Bone marrow (tissue), 2 donors: ENCODE data around the gene TDO2.
"Not testable (repeated sequence)": the region's sequence is repeated elsewhere in the genome, so short reads cannot be mapped to it uniquely, and the experiment has no call there.

ENCODE experiments used
- DNase-seq, 2 donors: peaks; one replicate each; lab custom pipeline; 2025; lab: John Stamatoyannopoulos, UW

Gene TDO2

DNA sequence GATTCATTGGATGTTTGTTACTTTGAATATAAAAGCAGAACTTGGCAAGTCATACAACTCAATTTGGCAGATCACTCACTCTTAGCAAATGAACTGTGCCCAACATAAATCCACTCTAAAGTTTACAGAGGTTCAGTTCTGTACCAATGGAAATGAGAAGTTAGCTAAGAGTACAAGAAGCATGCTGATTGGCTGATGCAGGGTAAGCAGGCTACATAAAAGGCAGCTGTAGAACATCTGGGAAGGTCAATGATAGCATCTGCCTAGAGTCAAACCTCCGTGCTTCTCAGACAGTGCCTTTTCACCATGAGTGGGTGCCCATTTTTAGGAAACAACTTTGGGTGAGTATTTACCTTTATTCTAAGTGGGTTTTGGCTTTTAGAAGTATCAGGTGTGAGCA lies at the start of gene TDO2:
TDO2 (plus strand) TSS at position 244 of the 400 bp plus-strand sequence; CDS start at position 307, 63 bp downstream.
- no peak for DNase-seq

- no peak for DNase-seq
Measured at GRCh38 chr4:155854582-155855226, 48.8 kb upstream of the TDO2 start.

- DNase-seq = no peak
Measured at GRCh38 chr4:155855897-155856296, 47.6 kb upstream of the TDO2 start.

GRCh38 chr4:155866177-155866576 lies 37.3 kb upstream of the TDO2 start, which contains the start of gene ASIC5:
Gene ASIC5 (minus strand): TSS chr4:155866277. CDS start chr4:155866226, 51 bp downstream.
- DNase-seq = no peak

DNA sequence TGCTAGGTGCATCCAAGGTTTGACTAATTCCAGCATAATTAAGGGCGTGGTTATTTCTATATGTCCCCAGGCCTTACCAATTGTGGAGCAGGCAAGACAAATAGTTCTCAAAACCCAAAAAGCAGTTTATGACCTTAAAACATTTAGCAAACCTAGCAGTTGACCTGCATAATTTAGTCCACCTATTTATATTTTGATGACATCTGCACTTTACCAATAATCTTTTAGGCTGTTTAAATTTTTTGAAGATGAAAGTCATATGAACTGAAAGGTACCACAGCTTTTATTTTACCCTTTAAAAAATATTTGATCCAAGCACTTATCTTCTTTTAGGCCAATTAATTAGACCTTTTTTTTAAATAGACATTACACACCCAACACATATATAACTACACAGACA lies 27.6 kb upstream of the TDO2 start:
- no peak for DNase-seq

- DNase-seq = no peak
Measured at GRCh38 chr4:155877971-155878370, 25.5 kb upstream of the TDO2 start.

- DNase-seq = no peak
Measured at GRCh38 chr4:155878611-155879010, 24.9 kb upstream of the TDO2 start.

DNA sequence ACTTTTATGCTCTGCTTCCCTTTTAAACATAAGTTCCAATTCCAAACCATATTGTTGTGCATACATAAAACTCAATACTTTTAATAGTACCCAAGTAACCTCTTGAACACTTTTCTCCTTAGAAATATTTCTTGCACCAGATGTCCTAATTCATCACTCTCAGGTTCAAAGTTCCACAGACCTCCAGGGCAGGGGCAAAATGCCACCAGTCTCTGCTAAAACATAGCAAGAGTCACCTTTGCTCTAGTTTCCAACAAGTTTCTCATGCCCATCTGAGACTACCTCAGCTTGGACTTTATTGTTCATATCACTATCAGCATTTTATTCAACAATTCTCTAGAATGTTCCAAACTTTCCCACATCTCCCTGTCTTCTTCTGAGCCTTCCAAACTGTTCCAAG lies 23.7 kb upstream of the TDO2 start:
- no peak for DNase-seq

DNA sequence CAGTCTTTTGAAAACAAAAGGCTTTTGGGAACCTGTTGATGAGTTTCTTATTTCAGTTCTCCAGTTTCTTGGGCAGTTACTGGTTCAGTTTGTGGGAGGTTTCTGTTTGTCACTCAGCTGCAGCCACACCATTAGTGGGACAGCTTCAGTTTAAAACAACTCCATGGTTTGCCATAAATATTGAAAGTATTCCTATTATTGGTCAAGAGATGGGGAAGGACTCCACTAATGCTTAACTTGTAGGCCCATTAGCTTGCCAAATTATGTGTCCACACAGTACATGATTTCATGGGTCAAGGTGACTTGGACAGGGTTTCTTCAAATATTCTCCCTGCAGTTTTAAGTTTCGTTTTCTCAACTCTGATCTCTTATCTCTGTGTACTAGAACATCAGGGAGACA lies 21.9 kb upstream of the TDO2 start:
- DNase-seq = no peak

GRCh38 chr4:155883895-155884294 lies 19.6 kb upstream of the TDO2 start:
- DNase-seq = no peak

DNA sequence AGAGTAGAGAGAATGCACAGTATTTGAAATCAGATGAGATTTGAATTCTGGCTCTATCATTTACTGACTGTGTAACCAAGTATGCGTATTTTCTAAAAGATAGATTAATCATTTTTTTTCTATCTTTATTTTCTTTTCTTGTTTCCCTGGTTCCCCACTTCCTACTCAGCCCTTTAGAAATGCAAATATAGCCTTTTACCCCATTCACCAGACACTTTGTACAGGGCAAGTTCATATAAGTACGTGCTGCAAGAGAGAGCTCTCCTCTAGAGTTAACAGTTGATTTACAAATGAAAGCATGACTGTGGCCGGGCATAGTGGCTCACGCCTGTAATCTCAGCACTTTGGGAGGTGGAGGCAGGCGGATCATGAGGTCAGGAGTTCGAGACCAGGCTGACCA lies 17.8 kb upstream of the TDO2 start:
- no peak for DNase-seq

DNA sequence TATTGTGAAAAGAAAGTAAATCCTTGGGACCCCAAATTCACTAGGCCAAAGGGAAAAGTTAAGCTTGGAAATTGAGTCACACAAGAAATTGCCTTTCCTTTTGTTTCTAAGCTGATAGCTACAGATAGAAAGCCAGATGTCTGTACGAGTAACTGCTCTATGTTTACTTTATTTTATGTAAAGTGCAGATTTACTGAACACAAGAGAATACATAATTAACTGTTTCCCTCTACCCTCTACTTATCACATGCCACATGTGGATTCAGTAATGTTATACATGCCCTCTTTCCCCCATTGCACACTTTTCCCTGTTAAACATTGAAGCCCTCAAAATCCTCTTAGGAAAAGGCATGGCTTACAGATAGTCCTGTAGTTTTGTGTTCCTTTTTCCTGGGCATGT lies 16.5 kb upstream of the TDO2 start:
- no peak for DNase-seq

DNA sequence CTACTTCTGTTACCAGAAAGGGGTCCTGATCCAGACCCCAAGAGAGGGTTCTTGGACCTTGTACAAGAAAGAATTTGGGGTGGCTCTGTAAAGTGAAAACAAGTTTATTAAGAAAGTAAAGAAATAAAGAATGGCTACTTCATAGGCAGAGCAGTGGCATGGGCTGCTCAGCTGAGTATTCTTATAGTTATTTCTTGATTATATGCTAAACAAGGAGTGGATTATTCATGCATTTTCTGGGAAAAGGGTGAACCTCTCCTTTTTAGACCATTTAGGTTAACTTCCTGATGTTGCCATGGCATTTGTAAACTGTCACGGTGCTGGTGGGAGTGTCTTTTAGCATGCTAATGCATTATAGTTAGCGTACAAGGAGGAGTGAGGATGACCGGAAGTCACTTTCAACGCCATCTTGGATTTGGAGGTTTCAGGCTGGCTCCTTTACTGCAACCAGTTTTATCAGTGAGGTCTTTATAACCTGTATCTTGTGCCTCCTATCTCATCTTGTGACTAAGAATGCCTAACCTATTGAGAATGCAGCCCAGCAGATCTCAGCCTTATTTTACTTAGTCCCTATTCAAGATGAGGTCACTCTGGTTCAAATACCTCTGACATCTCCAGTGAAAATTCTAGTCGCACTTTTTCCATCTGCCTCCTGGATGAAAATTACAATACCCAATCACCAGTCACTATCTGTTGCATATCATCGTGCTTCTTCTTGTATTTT lies 15.5 kb upstream of the TDO2 start:
- no peak for DNase-seq

DNA sequence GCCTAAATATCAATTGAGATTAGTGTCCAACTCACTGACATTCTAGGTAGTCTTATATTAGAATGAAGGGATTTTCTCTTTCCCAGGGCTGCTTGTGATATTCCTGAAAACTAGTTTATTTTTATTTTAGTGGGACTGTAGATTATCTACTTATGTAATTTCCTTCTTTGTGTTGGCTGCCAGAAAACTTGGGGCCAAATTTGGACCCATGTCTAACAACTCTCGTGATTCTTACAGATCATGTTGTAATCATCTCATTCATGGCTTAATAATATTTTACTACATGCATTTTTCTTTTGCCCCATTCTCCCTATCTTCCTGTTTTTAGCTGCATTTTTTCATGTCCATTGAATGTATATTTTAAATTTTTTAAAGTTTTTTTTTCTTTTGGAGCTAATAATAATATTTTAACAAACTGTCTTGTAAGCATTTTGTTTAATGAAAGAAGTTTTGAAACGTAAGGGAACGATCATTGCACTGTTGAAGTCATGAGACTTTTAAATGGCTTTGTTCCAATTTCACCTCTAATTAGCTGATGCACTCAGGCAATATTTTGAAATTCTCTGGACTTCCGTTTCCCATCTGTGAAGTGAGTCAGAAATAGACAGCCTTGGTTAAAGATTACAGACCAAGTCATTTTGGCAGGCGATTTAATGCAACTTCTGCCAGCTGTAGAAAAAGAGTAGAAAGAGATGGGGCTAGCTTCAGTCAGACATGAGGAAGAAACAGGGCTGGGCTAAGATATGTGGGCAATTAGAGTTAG lies 14.3 kb upstream of the TDO2 start:
- DNase-seq = no peak

- DNase-seq = no peak
Measured at GRCh38 chr4:155889946-155890345, 13.6 kb upstream of the TDO2 start.

GRCh38 chr4:155891058-155891457 lies 12.4 kb upstream of the TDO2 start:
- no peak for DNase-seq

- DNase-seq = not testable (repeated sequence)
Measured at GRCh38 chr4:155898371-155898770, 5.1 kb upstream of the TDO2 start.

DNA sequence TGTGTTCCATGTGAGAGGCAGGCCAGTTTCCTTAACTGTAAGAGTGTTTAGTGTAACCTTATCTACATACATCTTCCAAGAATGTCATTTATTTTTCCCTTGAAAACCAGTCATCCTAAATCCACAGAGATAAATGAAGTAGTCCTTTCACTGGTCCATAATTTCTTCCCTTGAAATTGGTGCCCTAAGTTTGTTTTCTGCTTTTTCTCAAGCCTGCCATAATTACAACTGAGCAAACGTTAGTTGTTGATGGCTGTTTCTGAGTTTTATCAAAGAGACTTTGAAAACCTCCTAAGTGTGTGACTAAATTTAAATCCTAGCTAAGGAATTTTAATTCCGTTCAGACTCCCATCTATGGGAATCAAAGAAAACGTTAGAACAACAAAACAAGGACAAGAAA lies 3.6 kb upstream of the TDO2 start:
- no peak for DNase-seq

- DNase-seq = no peak
Measured at GRCh38 chr4:155900381-155900780, 3.1 kb upstream of the TDO2 start.

- no peak for DNase-seq
Measured at GRCh38 chr4:155901013-155901412, 2.5 kb upstream of the TDO2 start.

DNA sequence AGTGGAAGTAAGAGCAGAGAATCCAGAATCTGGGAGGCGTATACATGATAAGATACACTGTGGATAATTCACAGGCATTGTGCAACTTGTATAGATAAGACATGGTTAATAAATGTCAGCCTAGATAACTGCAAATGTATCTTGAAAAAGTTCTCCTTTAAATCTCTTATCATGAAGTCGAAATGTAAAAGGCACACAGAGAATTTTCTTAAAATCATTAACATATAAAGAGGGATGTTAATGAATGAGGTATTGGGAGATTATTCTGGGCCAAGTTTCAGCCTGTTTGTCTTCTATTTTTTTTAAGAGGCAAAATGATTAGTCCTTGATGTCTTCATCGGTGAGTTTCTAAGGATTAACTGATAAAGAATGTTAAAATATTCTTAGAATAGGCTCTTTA lies 835 bp downstream of the TDO2 start:
- DNase-seq = no peak

DNA sequence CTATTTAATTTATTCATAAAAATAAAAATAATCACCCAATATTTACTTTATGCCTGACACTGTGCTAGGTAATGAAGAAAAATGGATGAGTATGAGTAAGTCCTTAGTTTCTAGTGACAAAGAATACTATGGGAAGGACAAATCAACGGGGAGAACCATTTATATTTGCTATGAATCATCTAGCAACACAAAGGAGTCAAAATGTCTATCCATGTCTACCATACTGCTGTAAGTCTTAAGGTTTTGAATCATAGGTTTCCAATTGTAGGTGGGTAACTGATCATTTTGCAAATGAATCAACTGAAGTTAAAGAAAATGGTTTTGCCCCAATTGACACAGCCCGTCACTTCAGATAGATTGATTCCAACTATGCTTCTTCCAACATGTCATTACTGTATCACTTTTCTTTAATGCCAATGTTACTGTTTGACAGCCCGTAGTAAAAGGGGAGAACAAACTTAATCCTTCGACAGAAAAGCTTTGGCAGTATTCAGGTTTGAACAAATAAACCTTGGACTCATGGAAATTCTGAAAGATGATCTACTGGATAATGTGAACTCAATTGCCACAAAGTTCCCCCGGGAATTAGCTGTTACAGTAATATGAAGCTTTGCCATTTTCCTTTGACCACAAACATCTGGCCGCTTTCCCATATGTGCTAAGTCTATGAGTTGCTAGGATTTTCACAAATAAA lies 3.2 kb downstream of the TDO2 start:
- DNase-seq = no peak
